ENCODE measurements around the gene KLF14. TPM values are rescaled to one million over a fixed set of nuclear protein-coding genes. Genes with fewer than 3 reads are reported as not detected.
A peak's percentile ranks its signal among the peaks of the same experiment; 100 is the strongest.
"Not testable (repeated sequence)": the region's sequence is repeated elsewhere in the genome, so short reads cannot be mapped to it uniquely, and the experiment has no call there.

The KLF14 gene
- total and polyA plus RNA-seq, 2 experiments from 2014 or later, result 0.11 to 0.25 TPM

DNA sequence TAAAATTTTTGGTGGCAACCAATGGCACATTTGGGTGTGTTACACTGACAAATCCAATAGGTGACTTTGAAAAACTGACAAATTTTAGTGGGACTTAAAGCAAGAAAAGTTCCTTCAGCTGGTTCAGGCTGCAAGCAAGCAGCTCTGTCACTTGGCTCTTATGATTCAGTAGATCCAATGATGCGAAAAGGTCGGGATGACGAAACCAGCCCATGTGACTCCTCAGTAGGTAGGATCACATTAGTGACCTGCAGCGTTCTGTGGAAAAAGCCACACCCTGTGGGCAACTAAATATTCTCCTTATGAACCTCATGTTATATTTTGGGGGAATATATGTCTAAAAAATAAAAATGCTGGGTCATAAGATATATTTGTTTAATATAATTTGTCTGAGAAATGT, 34.3 kb downstream of the KLF14 start:
- Histone ChIP-seq H3K27ac (no peak overlapping the region), H3K9me2 (ENCODE audit: insufficient read depth) (no peaks in the 10 kb centered on the region), H4K20me1 (ENCODE audit: insufficient read depth) (no peaks in the 10 kb centered on the region), H3K36me3 (ENCODE audit: low read depth) (no peaks in the 10 kb centered on the region), H3K4me3 (no peak overlapping the region), H3K4me2 (ENCODE audit: unreplicated experiment) (no peak overlapping the region), H3K79me2 (ENCODE audit: insufficient read depth) (no peaks in the 10 kb centered on the region), H3K27me3 (replicated peaks; ENCODE audit: insufficient read depth) (no peaks in the 10 kb centered on the region), H2AFZ (no peak overlapping the region), H3K4me1 (ENCODE audit: insufficient read depth) (no peaks in the 10 kb centered on the region), H3K9ac (no peak overlapping the region), H3F3A (ENCODE audit: insufficient read depth) (no peaks in the 10 kb centered on the region), H3K9me3 (ENCODE audit: low read depth) (no peaks in the 10 kb centered on the region)
- no peak for DNase-seq
- in situ Hi-C loops (cut with MboI), result loop anchor here (25.0 kb wide), 1 partner anchor 462 kb away; no protein-coding TSS in a partner anchor
- 58 to 70% methylated on average over 4 of the region's 4 CpGs for WGBS, 2 experiments (ENCODE audit: low coverage in 1 of 2, low lambda C conversion rate in 2 of 2, missing lambda C conversion rate in 2 of 2)
- TF ChIP-seq EZH2phosphoT487 (IDR thresholded peaks at IDR 0.05; ENCODE audit: insufficient read depth, low read depth) (no peak), EZH2 (IDR thresholded peaks at IDR 0.05; ENCODE audit: insufficient read depth, poor library complexity, severe bottlenecking) (no peak)

GRCh38 chr7:130697820-130698219, 36.2 kb downstream of the KLF14 start:
- Histone ChIP-seq H3K36me3 (ENCODE audit: low read depth) (no peaks in the 10 kb centered on the region), H3K9me3 (ENCODE audit: low read depth) (no peaks in the 10 kb centered on the region), H3K27me3 (replicated peaks; ENCODE audit: insufficient read depth) (no peaks in the 10 kb centered on the region), H3K9ac (no peak overlapping the region), H2AFZ (no peak overlapping the region), H3K4me1 (ENCODE audit: insufficient read depth) (no peaks in the 10 kb centered on the region), H3K79me2 (ENCODE audit: insufficient read depth) (no peaks in the 10 kb centered on the region), H3K4me3 (no peak overlapping the region), H3F3A (ENCODE audit: insufficient read depth) (no peaks in the 10 kb centered on the region), H3K9me2 (ENCODE audit: insufficient read depth) (no peaks in the 10 kb centered on the region), H4K20me1 (ENCODE audit: insufficient read depth) (no peaks in the 10 kb centered on the region), H3K4me2 (ENCODE audit: unreplicated experiment) (no peak overlapping the region), H3K27ac (no peak overlapping the region)
- WGBS, 2 experiments (ENCODE audit: low coverage in 1 of 2, low lambda C conversion rate in 2 of 2, missing lambda C conversion rate in 2 of 2), result 17 to 25% methylated on average over 2 of the region's 2 CpGs
- TF ChIP-seq EZH2 (IDR thresholded peaks at IDR 0.05; ENCODE audit: insufficient read depth, poor library complexity, severe bottlenecking), result no peak
- TF ChIP-seq EZH2phosphoT487 (IDR thresholded peaks at IDR 0.05; ENCODE audit: insufficient read depth, low read depth), result no peak
- in situ Hi-C loops (cut with MboI), result no loop called here
- DNase-seq, result no peak

DNA sequence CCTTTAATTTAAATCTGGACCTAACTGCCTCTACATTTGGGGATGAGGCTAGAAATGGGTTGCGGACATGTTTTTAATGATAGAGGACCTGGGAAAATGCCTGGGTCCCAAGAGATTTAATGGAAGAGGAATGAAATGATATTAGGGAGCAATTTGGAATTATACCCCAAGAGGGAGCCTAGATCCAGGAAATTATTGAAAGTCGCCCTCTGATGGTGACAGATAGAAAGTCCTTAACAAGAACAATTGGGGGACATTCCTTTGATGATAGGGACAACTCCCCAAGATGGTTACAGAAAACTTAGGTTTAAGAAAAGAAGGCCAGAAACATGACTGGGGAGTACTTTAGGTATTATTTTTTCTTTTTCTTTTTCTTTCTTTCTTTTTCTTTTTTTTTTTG, 38.2 kb downstream of the KLF14 start:
- TF ChIP-seq EZH2 (IDR thresholded peaks at IDR 0.05; ENCODE audit: insufficient read depth, poor library complexity, severe bottlenecking), result no peak
- TF ChIP-seq EZH2phosphoT487 (IDR thresholded peaks at IDR 0.05; ENCODE audit: insufficient read depth, low read depth), result no peak
- Histone ChIP-seq H3K4me3 (no peak overlapping the region), H2AFZ (no peak overlapping the region), H3F3A (ENCODE audit: insufficient read depth) (no peaks in the 10 kb centered on the region), H3K4me2 (ENCODE audit: unreplicated experiment) (no peak overlapping the region), H3K79me2 (ENCODE audit: insufficient read depth) (no peaks in the 10 kb centered on the region), H3K36me3 (ENCODE audit: low read depth) (no peaks in the 10 kb centered on the region), H3K27ac (no peak overlapping the region), H3K4me1 (ENCODE audit: insufficient read depth) (no peaks in the 10 kb centered on the region), H3K9me3 (ENCODE audit: low read depth) (no peaks in the 10 kb centered on the region), H3K9me2 (ENCODE audit: insufficient read depth) (no peaks in the 10 kb centered on the region), H3K9ac (no peak overlapping the region), H3K27me3 (replicated peaks; ENCODE audit: insufficient read depth) (no peaks in the 10 kb centered on the region), H4K20me1 (ENCODE audit: insufficient read depth) (no peaks in the 10 kb centered on the region)
- in situ Hi-C loops (cut with MboI), result no loop called here
- DNase-seq, result peak; percentile 66
- WGBS, 2 experiments (ENCODE audit: low coverage in 1 of 2, low lambda C conversion rate in 2 of 2, missing lambda C conversion rate in 2 of 2), result 45 to 50% methylated on average over 2 of the region's 2 CpGs

GRCh38 chr7:130692396-130692795, 41.6 kb downstream of the KLF14 start:
- H3K27me3 ChIP-seq (replicated peaks; ENCODE audit: insufficient read depth); H3K9ac ChIP-seq; DNase-seq; H3K79me2 ChIP-seq (ENCODE audit: insufficient read depth); H3F3A ChIP-seq (ENCODE audit: insufficient read depth); H3K36me3 ChIP-seq (ENCODE audit: low read depth); H3K9me3 ChIP-seq (ENCODE audit: low read depth); H4K20me1 ChIP-seq (ENCODE audit: insufficient read depth); in situ Hi-C loops (cut with MboI); H3K4me3 ChIP-seq; H3K4me1 ChIP-seq (ENCODE audit: insufficient read depth); H3K4me2 ChIP-seq (ENCODE audit: unreplicated experiment); H2AFZ ChIP-seq; H3K9me2 ChIP-seq (ENCODE audit: insufficient read depth); H3K27ac ChIP-seq: not testable (repeated sequence)
- WGBS, 2 experiments (ENCODE audit: low coverage in 1 of 2, low lambda C conversion rate in 2 of 2, missing lambda C conversion rate in 2 of 2), result 60 to 79% methylated on average over 1 of the region's 1 CpG

DNA sequence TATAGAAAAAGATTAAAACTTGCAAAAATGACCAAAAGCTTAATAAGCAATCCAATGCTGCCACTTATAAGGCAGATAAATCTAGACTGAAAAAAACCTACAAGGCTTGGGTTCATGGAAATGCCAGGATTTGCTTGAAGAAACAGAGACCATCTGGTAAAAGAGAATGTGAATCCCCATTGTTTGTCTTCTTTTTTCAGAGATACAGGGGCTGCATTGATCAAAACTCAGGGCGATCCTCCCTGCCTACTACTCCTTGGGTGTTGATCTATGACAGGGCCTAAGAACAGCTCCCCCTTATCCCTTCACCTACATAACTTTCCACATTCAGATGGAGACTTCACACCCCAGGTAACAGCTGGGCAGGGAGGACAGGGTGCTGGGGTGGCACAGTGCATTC, 44.3 kb downstream of the KLF14 start:
- H4K20me1 ChIP-seq (ENCODE audit: insufficient read depth), result no peaks in the 10 kb centered on the region
- no peak overlapping the region for H3K4me3 ChIP-seq
- H3K4me1 ChIP-seq (ENCODE audit: insufficient read depth), result no peaks in the 10 kb centered on the region
- H3K9me3 ChIP-seq (ENCODE audit: low read depth), result no peaks in the 10 kb centered on the region
- no peaks in the 10 kb centered on the region for H3K36me3 ChIP-seq (ENCODE audit: low read depth)
- 83 to 86% methylated on average over 1 of the region's 1 CpG for WGBS, 2 experiments (ENCODE audit: low coverage in 1 of 2, low lambda C conversion rate in 2 of 2, missing lambda C conversion rate in 2 of 2)
- no peak overlapping the region for H2AFZ ChIP-seq
- no peaks in the 10 kb centered on the region for H3K9me2 ChIP-seq (ENCODE audit: insufficient read depth)
- no peak for DNase-seq
- H3F3A ChIP-seq (ENCODE audit: insufficient read depth), result no peaks in the 10 kb centered on the region
- in situ Hi-C loops (cut with MboI), result no loop called here
- H3K27ac ChIP-seq, result no peak overlapping the region
- TF ChIP-seq EZH2 (IDR thresholded peaks at IDR 0.05; ENCODE audit: insufficient read depth, poor library complexity, severe bottlenecking) (no peak), EZH2phosphoT487 (IDR thresholded peaks at IDR 0.05; ENCODE audit: insufficient read depth, low read depth) (no peak)
- H3K9ac ChIP-seq, result no peak overlapping the region
- no peak overlapping the region for H3K4me2 ChIP-seq (ENCODE audit: unreplicated experiment)
- H3K27me3 ChIP-seq (replicated peaks; ENCODE audit: insufficient read depth), result no peaks in the 10 kb centered on the region; the same call in 1 of the 2 replicates
- H3K79me2 ChIP-seq (ENCODE audit: insufficient read depth), result no peaks in the 10 kb centered on the region
